HG03565 (cell line): ENCODE measurements around the gene GBE1.
"Not testable (repeated sequence)": the region's sequence is repeated elsewhere in the genome, so short reads cannot be mapped to it uniquely, and the experiment has no call there.

Experiments used
- ATAC-seq: cut with Tn5 transposase; IDR thresholded peaks from one replicate; pipeline ENCODE4 v1.9.1; 2021; ENCODE audit warnings: mild to moderate bottlenecking, moderate library complexity; ENCODE audit not compliant: unreplicated experiment

GBE1 gene

GRCh38 chr3:81758275-81758674, 3.2 kb downstream of the GBE1 start:
- ATAC-seq = no peak

GRCh38 chr3:81753416-81754027, 7.9 kb downstream of the GBE1 start:
- ATAC-seq = no peak

GRCh38 chr3:81752604-81753003, 8.8 kb downstream of the GBE1 start:
- ATAC-seq = no peak

GRCh38 chr3:81749265-81749664, 12.2 kb downstream of the GBE1 start:
- ATAC-seq = no peak

- ATAC-seq = not testable (repeated sequence)
Measured at GRCh38 chr3:81747280-81747679, 14.2 kb downstream of the GBE1 start.

GRCh38 chr3:81744366-81744765, 17.1 kb downstream of the GBE1 start:
- ATAC-seq = no peak

- no peak for ATAC-seq
Measured at GRCh38 chr3:81743096-81744025, 18.1 kb downstream of the GBE1 start.

- ATAC-seq = no peak
Measured at GRCh38 chr3:81742581-81742980, 18.9 kb downstream of the GBE1 start.

- ATAC-seq = no peak
Measured at GRCh38 chr3:81741216-81741615, 20.2 kb downstream of the GBE1 start.

GRCh38 chr3:81740731-81741130, 20.7 kb downstream of the GBE1 start:
- ATAC-seq = no peak

GRCh38 chr3:81735334-81735733, 26.1 kb downstream of the GBE1 start:
- no peak for ATAC-seq

- ATAC-seq = no peak
Measured at GRCh38 chr3:81734742-81735141, 26.7 kb downstream of the GBE1 start.

- no peak for ATAC-seq
Measured at GRCh38 chr3:81732642-81733041, 28.8 kb downstream of the GBE1 start.

GRCh38 chr3:81728766-81729544, 32.5 kb downstream of the GBE1 start:
- no peak for ATAC-seq

- no peak for ATAC-seq
Measured at GRCh38 chr3:81726735-81727134, 34.7 kb downstream of the GBE1 start.

- no peak for ATAC-seq
Measured at GRCh38 chr3:81726132-81726531, 35.3 kb downstream of the GBE1 start.

- ATAC-seq = no peak
Measured at GRCh38 chr3:81723732-81724313, 37.6 kb downstream of the GBE1 start.

- ATAC-seq = no peak
Measured at GRCh38 chr3:81718311-81718710, 43.1 kb downstream of the GBE1 start.

GRCh38 chr3:81716870-81717509, 44.5 kb downstream of the GBE1 start:
- no peak for ATAC-seq

GRCh38 chr3:81713031-81713430, 48.4 kb downstream of the GBE1 start:
- no peak for ATAC-seq

- no peak for ATAC-seq
Measured at GRCh38 chr3:81709606-81710005, 51.8 kb downstream of the GBE1 start.
